NOMO-1 (cell line): Measurements from ENCODE around the gene SLC1A7.

Experiments
- DNase-seq, 2 experiments: peaks; one replicate each; lab custom pipeline; 2025; ENCODE audit not compliant: unreplicated experiment in 2 of 2; lab: John Stamatoyannopoulos, UW

Gene SLC1A7

DNA sequence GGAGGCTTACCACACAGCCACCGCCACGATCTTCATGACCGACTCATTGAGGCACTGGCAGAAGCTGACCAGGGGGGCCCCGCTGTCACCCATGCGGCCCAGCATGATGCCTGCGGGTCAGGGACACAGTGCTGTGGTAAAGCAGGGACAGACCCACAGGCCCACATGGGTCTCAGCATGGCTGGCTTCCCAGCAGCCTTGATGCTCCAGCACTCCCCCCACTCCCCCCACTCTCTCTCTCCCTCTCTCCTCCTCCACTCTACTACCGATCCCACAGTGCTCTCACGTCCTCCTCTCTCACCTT lies 49.0 kb downstream of the SLC1A7 start:
- DNase-seq, result no peak

DNA sequence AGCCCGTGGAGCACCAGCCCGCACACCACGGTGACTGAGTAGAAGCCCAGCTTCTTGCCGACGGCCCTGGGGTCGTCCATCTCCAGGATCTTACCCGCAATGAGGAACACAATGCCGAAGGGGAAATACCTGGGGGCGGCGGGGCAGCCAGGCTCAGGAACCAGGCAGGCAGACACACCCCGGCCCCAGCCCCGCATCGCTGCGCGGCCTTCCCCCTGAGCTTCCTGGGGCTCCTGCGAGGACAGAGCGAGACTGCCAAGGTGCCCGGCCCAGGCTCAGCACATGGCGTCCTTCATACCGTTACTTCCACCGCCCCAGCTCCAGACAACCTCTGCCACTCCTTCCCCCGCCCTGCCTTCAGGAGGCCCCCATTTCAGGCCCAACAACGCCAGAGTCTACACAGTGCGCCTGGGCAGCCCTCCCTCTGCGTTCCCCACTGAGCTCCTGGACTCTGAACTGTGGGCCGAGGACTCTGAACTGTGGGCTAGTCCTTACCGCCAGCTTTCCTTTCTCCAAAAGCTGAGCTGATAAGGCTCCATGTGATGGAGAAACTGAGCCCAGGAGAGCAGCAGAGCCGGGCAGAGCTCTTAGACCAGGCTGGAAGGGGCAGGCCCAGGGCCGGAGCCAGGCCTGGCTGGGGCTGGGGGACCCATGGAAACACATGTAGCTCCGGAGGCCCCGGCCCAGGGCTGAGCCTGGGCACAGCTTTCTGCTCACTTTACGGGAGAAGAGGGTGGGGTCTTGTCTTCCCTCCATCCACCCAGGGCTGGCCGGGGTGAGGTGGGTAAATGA lies 49.6 kb downstream of the SLC1A7 start:
- DNase-seq, result no peak

DNA sequence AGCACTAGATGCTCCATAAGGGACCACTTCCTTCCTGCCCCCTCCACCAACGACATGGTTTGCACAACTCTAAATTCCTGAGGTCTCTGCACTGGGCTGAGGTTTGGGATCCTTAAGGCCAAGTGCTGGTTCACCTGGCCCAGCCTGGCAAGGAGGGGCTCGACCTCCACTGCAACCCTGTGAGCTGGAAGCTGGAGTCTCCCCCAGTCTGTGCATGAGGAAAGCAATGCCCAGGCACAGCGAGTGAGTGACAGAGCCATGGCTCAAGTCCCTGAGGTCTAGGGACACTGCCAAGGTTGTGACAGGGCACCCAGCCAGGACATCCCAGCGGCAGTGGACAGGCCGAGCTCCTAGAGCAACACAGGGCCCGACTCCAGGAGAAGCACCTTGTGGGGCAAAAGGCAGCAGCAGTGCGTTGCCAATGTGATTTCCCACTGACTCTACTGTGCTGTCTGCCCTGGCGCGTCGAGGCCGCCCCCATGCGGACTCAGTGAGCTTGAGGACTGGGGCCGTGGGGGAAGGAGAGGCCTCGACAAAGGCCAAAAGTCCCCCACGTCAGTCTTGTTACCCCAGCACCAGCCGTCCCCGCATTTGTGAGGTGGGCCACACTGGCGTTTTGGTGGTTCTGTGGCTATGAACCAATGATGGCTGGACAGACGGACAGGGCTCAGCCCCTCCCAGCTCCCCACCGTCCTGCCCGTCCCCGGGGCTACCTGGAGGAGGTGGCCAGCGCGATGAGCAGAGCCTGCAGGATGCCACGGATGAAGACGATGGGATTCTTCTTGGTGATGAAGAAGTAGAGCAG lies 50.4 kb downstream of the SLC1A7 start:
- no peak for DNase-seq

DNA sequence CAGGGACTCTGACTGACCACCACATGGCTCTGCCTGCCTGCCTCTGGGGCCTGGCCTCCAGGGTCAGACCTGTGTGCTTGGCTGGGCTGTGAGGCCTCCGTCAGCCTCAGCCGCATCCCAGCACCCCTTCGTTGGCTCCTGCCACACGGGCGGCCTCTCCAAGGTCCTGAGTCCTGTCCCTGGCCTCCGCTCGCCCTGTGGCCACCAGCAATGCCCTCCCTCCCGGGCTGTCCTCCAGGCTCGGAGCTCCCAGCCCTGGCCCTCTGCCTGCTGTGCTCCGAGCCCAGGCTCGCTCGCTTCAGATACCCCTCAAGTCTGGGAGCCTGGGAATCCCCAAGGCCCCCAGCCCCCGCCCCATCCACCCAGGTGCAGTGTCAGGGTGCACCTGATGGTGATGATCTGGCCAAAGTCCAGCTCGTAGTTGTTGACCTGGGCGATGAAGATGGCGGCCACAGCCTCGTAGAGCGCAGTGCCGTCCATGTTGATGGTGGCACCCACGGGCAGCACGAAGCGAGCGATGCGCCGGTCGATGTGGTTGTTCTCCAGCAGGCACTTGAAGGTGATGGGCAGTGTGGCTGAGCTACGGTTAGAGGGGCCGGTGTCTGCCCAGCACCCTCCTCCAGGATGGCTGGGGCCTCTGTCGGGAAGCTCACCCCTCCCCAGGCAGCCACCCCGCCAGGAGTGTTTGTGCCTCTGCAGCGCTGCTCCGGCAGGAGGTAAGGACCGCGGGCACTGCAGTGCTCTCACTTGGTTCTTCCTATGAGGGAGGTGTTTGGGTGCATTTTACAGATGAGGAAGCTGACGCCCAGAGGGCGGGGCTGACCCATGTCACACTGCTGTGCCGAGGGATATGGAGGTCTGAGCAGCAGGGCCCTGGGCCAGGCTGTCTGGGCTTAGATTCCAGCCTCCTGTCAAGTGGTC lies 52.0 kb downstream of the SLC1A7 start:
- DNase-seq, result no peak

DNA sequence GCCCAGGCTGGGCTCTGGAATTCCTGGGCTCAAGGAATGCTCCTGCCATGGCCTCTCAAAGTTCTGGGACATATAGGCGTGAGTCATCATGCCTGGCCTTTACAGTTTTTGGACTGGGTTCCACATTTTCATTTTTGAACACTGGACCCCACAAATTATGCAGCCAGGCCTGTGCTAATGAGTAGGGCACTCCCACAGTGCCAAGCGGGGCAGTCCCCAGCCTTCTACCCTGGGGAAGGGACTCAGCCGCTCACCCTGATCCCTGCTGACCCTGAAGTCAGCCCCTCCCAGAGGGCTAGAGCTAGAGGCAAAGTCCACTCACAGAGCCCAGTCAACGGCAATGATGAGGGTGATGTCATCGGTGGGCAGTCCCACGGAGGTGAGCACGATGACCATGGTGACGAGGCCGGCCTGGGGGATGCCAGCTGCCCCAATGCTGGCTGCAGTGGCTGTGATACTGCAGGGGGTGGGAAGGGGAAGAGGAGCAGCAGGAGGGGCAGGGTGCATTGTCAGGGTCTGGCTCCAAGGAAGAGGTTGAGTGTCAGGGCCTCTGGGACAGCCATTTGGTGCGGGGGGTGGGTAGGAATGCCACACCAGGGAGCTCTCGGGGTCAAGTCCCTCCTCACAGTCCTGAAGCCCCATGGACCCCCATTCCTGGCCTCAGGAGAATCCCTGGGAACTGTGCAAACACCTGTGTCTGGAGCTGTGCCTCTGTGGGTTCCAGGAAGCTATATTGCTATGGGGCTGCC lies 52.8 kb downstream of the SLC1A7 start:
- DNase-seq, result no peak

DNA sequence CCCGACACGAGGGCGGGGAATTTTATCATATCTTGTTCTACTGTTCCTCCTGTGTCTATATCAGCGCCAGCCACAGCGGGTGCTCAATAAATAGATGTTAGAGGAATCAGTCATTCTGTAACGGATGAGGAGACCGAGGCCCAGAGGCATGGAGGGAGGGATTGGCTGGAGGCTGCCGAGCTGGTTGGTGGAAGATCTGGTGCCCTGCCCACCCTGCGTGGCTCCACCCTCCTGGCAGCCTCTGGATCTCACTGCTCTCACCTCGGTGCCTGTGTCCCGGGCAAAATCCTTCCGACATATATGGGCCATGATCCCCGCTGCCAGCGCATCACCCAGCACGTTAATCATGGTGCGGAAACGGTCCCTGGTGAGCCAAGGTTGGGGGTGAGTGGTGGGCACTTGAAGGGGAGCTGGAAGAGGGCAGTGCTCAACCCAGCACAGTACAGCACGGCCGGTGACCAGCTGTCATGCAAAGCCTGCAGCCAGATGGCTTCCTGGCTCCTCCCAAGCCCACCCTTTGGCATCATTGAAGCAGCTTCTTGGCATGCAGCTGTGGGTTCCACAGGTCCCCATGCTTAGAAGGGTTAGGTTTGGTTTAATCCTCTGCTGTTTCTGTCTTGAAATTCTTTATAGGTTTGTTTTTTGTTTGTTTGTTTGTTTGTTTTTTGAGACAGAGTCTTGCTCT lies 53.7 kb downstream of the SLC1A7 start:
- no peak for DNase-seq

DNA sequence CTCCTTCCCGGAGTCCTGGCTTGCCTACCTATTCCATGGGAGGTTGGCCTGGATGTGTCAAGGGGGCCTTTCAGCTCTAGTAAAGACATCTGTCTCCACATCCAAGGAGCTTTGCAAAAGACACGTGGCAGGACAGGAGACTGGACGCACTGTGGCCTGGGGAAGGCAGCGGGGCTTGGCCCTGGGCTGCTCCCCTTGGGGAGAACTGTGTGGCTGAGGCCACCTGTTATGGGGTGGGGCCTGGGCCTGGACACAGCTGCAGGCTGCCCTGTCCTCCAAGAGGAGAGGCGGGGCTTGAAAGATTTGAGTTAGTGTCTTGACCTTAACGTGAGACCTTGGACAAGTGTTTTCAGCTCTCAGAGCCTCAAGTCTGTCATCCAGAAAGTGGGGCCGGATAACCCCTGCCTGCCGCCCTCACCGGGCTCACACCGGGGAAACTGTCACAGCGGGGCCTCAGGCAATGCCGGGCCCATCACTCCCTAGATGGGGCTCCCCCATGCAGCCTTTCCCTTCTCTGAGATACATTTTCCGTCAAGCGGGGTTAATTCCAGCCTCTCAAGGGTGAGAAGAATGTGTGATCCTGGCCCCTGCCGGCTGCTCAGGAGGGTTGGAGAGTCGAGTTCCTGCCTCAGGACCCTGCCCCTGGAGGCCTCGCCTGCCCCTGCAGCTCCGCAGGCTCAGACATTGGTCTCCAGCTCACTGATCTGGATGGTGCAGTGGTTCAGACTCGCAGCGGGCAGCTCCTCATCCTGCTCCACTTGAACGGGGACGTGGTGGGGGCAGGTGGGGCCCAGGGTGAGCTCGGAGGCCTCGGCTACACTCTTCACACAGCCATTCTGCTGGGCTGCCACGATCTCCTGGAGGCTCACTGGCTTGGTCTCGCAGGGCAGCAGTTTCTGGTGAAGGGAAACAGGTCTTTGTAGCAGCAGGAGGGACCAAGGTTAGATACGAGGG lies 54.8 kb downstream of the SLC1A7 start:
- DNase-seq, result no peak

DNA sequence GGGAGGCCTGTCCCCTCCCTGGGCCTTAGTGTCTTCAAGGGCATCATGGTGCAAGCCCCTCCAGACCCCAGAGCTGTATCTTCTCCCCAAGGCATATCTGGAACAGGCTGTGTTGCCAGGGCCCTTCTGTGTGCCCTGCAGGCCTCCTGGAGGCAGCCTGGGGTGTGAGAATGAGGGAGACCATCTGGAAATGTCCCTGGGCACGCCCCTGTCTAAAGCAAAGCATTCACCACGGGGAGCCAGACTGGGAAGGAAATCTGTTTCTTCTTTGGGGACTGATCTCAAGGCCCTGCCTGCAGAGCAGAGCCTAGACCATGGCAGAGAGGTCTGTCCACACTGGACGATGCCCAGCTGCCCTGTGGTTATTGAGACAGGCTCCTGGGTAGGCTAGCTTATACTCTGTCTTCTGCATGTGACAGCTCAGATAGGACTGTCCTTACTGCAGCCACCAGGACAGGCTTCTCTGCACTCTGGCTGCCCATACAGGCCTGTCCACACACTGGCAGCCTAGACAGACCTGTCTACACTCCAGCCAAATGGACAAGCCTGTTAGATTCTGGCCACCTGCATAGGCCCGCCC lies 55.9 kb downstream of the SLC1A7 start:
- no peak for DNase-seq

DNA sequence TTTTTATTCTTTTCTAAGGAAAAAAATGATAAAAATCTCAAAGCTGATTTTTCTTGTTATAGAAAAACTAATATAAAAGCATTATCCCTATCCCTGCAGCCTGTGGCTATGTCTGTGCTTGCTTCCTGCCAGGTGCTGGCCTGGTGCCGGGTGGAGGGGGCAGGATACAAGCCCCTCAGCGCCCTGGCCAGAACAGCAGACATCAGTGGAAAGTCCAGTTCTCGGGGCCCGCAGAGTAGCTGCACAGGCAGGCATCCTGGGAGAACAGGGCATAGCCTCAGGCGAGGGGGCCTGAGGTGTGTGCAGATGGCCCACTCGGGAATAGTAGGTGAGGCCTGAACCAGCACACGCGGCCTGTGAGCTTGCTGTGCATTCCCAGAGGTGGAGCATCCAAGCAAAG lies 57.0 kb downstream of the SLC1A7 start:
- no peak for DNase-seq

DNA sequence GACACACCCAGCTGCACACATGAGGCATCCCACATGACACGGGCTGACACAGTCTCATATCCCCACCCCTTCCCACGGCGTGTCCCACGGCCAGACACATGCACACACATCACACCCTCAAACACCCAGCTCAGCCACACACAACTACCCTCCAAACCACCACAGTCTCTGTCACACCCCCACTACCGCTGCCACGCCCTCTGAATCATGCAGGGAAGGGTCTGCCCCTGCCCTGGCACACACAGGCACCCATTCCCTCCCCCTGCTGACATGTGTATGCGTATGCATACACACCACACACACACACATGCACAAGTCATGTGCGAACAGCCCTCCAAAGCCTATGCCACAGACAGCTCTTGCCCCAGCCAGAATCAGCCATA lies 57.9 kb downstream of the SLC1A7 start:
- DNase-seq, result no peak

DNA sequence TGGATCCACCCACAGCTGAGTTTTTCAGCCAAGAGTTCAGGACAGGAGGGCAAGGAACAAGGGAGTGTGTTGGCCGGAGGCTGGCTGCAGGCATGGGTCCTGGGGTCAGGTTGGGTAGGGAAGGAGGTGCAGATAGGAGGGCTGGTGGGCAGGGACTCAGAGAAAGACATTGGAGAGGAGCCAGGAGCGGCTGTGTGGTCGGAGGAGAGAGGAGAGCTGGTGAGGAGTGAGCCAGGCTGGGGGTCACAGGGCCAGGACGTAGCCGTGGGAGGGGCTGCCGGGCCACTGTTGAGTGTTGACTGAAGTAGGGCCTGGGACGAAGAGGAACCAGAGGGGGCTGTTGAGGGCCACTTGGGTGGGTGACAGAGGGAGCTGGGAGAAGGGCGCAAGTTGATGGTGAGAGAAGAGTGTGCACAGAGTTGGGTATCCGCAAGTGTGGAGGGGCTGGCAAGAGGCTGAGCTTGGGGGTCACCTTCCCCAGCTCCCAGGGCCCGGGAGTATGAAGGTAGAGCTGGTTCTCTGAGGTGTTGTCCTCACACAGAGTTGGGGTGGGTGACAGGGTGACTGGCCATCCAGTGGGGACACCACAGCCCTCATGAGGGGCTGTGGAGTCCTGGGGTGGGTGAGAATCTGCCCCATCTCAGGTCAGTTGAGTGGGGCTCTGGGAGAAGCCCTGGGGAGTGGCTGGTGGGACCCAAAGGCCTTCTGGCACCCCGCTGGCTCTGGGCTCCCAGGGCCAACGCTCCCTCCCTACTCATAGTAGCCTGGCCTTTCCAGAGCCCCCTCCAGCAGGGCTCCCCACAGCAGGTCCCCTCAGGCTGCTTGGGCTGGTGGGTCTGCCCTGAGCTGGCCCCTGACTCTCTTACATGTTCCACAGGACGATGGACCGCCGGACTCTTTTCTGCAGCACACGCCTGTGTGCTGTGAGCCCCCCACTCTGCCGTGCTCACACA lies 58.5 kb downstream of the SLC1A7 start:
- no peak for DNase-seq

DNA sequence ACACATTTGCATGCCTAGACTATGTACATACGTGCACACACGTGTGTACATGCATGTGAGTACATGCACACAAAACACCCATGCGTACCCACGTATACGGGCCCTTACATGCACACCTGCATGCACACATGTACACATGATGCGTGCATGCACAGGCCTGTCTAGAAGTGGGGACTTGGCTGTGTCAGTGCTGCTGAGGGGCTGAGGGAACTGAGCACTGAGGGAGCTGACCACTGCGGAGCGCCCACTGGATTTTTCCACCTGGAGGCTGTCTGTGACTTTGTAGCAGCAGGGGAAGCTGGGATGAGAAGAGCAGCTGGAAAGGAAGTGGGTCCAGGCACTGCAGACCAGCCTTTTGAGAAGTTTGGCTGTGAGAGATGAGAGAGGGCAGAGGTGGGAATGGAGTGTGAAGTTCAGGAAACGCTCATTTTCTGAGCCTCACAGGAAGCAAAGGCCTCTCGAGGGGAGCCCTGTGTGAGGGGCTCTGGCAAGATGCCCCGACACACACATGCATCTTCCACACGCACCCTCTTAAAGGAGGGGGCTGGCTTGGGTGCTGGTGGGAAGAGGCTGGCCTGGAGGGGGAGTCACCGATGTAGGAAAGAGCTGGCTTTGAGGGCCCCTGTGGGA lies 59.5 kb downstream of the SLC1A7 start:
- no peak for DNase-seq

DNA sequence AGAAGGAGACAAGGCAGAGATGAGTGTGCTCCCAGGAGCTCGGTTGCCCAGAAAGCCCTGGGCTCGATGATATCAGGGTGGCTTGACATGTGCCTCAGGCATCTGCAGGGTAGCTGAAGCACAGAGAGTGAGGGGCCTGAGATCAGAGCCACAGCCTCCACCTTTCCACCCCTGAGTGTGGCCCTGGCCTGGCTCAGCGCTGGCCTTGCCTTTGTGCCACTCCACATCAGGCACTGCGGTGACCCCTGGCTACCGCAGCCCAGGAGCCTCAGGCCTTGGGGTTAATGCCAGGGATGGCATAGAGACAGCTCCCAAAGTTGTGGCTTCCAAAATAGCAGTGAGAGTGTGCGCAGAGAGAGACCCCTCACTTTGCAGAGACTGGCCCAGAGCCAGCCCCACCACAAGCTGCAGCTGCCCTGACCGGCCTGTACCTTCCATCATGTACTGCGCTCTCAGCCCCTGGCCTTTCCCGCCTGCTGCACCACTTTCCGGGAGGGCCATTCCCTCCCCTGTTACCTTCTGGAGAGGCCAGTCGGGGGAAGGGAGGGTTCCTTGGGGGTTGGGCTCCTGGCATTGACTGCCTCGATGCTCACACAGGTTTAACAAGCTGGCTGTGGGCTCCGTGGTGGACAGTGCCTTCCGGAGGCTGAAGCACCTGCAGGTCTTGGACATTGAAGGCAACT lies 60.9 kb downstream of the SLC1A7 start:
- DNase-seq, result no peak

DNA sequence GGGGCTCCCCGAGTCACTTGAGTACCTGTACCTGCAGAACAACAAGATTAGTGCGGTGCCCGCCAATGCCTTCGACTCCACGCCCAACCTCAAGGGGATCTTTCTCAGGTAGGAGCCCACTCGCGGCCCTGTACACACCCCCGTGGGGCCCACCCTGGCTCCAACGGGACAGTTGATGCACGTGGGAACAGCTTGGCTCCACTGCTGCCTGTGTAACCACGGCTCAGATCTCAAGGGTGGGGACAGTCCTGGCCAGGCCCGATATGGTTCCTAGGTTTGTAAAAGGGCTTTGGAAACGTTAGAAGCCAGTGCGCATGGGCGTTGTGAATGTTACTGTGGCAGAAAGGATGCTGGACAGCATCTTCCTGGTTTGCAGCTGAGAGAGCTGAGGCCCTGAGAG lies 61.7 kb downstream of the SLC1A7 start:
- DNase-seq, result no peak

DNA sequence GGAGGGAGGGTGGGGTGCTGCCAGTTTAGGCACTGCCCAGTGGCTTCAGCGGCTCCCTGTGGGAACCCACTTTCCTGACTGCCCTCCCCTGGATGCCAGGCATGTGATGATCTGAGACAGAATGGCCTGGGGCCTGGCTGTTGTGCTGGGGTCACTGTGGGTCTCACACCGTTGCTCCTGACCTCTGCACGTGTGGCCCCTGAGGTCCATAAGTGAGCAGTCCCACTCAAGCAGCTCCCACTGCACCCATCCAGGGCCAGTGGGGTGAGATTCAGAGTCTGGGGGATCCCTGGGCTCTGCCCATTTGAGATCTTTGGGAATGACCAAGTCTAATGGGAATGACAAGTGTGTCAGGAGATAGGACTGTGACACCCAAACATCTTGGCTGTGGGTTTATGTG lies 62.4 kb downstream of the SLC1A7 start:
- no peak for DNase-seq

DNA sequence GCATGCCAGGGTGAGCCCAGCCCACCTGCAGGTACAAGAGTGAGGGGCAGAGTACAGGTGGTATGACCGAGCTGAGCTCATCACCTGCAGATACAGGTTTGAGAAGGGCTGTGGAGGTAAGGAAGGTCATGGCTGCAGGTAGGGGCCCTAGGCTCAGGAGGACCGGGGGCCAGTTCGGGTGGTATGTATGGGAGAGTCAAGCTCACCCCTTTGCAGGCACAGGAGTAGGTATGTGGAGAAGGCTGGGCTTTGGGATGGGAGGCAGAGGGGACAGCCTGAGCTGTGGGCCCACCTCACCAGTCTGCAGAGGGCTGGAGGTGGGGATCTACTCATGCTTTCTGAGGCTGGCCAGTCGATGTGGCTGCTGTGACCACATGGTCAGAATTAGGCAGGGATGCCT lies 63.2 kb downstream of the SLC1A7 start:
- DNase-seq, result no peak
